ENCODE results near the gene DPM3.

Gene DPM3

DNA sequence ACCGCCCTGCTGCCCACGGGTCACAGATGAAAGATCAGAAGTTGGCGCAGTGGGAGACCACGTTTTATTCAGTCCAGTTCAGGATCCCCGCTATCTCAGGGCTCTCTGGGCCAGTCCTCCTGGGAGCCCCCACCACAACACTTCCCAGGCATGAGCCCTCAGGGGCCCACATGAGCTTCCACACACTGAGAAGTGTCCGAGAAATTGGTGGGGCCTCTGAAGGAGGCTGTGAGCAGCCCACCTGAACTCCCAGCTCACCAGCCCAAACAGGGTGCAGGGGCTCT lies 45.4 kb upstream of the DPM3 start:
- in situ Hi-C loops (cut with HindIII; ENCODE audit: low pct_ligation_motif_present, low sequenced_read_pairs): no loop called here
- no peak overlapping the region for H3K27ac ChIP-seq
- DNase-seq: no peak
- H3K36me3 ChIP-seq (replicated peaks): peaks cover under 1% of the 10 kb centered on the region
- TF ChIP-seq, protein P1, sequence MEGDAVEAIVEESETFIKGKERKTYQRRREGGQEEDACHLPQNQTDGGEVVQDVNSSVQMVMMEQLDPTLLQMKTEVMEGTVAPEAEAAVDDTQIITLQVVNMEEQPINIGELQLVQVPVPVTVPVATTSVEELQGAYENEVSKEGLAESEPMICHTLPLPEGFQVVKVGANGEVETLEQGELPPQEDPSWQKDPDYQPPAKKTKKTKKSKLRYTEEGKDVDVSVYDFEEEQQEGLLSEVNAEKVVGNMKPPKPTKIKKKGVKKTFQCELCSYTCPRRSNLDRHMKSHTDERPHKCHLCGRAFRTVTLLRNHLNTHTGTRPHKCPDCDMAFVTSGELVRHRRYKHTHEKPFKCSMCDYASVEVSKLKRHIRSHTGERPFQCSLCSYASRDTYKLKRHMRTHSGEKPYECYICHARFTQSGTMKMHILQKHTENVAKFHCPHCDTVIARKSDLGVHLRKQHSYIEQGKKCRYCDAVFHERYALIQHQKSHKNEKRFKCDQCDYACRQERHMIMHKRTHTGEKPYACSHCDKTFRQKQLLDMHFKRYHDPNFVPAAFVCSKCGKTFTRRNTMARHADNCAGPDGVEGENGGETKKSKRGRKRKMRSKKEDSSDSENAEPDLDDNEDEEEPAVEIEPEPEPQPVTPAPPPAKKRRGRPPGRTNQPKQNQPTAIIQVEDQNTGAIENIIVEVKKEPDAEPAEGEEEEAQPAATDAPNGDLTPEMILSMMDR (IDR thresholded peaks at IDR 0.05; ENCODE audit: low read depth, low read length, missing control alignments): no peak
- no peak overlapping the region for H3K4me3 ChIP-seq (ENCODE audit: low read depth, low read length)
- H3K27me3 ChIP-seq (replicated peaks): no peaks in the 10 kb centered on the region

DNA sequence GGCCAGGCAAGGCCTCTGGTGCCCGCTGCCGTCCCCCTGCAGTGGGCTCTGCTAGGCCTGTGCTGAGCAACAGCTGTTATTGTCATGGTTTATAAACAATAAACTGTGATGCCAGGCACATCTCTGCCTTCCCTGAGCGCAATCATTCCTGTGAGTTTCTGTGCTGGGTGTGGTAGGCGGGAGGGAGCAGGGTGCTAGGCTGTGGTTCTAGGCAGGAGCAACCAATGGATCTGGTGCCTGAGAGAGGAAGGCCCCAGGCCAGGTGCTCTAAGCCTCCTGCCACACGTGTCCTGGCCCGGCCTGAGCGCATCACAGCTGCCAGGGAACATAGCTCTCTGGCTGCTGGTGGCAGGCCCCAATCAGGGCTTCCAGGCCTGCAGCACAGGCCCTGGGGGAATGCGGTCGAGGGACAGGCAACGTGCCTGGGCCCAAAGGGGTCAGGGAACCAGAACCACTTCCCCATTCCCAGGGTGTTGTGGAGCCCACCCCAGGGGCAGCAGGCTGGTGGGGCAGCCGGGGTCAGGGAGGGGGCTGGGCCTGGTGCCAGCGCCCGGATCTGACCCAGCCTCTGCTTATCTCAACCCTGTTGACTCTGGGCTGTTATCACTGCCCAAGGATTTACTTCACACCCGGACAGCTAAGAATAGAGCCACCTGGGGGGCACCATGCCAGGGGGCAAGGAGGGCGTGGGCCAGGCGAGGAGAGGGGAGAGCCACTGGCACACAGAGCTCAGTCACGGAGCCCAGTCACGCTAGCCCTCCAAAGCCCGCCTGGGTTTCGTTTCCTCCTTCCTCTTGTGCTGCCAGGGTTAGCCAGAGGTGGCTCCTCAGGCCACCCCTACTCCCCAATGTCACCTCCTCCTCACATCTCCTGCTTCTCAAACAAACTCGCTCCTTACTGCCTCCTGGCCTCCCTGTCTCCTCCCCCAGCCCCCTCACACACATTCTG lies 44.8 kb upstream of the DPM3 start:
- in situ Hi-C loops (cut with HindIII; ENCODE audit: low pct_ligation_motif_present, low sequenced_read_pairs): no loop called here
- Histone ChIP-seq H3K27ac (no peak overlapping the region), H3K4me3 (ENCODE audit: low read depth, low read length) (no peak overlapping the region), H3K27me3 (replicated peaks) (no peaks in the 10 kb centered on the region), H3K36me3 (replicated peaks) (peaks cover 5% of the 10 kb centered on the region)
- TF ChIP-seq, protein P1 (IDR thresholded peaks at IDR 0.05; ENCODE audit: low read depth, low read length, missing control alignments): no peak
- no peak for DNase-seq

DNA sequence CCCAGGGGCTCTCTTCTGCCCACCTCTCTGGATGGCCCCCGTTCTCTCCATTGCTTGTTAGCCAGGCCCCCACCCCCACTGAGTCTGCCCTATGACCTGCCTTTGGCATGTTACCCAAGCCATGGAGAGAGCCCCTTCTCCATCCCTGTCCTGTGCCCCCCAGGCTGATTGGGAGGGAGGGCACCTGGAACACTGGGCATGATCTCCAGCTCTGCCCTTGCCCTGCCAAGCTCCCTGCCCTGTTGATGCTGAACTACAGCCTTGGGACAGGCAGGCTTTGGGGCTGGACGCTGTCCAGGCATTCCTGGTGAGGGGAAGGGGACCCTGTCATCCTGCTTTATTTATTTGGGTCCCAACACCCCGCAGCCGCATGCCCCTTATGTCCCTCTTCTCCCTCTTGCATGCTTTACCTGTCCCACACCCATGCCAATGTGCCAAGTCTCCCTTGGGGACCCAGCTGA lies 44.0 kb upstream of the DPM3 start:
- Histone ChIP-seq H3K4me3 (ENCODE audit: low read depth, low read length) (no peak overlapping the region), H3K27me3 (replicated peaks) (no peaks in the 10 kb centered on the region)
- DNase-seq: no peak

DNA sequence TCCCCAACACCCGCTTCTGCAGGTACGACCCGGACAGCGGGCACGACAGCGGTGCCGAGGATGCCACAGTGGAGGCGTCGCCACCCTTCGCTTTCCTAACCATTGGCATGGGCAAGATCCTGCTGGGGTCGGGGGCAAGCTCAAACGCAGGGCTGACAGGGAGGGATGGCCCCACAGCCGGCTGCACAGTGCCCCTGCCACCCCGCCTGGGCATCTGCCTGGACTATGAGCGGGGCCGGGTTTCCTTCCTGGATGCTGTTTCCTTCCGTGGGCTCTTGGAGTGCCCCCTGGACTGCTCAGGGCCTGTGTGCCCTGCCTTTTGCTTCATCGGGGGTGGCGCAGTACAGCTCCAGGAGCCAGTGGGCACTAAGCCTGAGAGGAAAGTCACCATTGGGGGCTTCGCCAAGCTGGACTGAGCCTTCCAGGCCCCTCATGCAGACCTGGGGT lies 43.5 kb upstream of the DPM3 start:
- TF ChIP-seq, protein P1 (IDR thresholded peaks at IDR 0.05; ENCODE audit: low read depth, low read length, missing control alignments): no peak
- Histone ChIP-seq H3K4me3 (ENCODE audit: low read depth, low read length) (no peak overlapping the region), H3K36me3 (replicated peaks) (peaks cover 16% of the 10 kb centered on the region), H3K27ac (no peak overlapping the region), H3K27me3 (replicated peaks) (no peaks in the 10 kb centered on the region)
- in situ Hi-C loops (cut with HindIII; ENCODE audit: low pct_ligation_motif_present, low sequenced_read_pairs): no loop called here
- no peak for DNase-seq

More for the DNA sequence above, 44.0 kb upstream of the DPM3 start:
- Histone ChIP-seq H3K36me3 (replicated peaks) (peaks cover 12% of the 10 kb centered on the region), H3K27ac (no peak overlapping the region)
- in situ Hi-C loops (cut with HindIII; ENCODE audit: low pct_ligation_motif_present, low sequenced_read_pairs): no loop called here
- TF ChIP-seq, protein P1 (IDR thresholded peaks at IDR 0.05; ENCODE audit: low read depth, low read length, missing control alignments): no peak

DNA sequence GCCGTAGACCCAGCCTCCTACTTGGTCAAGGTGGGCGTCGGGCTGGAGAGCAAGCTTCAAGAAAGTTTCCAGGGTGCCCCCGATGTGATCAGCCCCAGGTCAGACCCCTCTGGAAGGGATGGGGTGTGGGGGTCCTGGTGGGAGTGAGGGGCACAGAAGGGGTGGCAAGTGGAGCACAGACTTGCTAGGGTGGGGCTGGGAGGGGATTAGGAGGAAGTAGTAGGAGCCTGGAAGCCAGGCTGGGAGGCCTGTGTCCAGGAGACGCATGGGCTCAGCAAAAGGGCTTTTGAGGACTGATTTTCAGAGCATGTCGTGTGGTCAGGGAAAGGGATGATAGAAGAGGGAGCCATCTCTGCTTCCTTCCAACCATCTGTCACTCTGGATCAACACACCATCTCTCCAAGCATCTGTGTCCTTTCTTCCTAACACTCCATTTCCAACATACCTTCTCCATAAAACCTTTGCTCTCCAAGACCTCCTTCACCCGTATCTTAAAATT lies 41.8 kb upstream of the DPM3 start:
- TF ChIP-seq, protein P1 (IDR thresholded peaks at IDR 0.05; ENCODE audit: low read depth, low read length, missing control alignments): no peak
- H3K4me3 ChIP-seq (ENCODE audit: low read depth, low read length): no peak overlapping the region
- peaks cover 28% of the 10 kb centered on the region for H3K36me3 ChIP-seq (replicated peaks)
- in situ Hi-C loops (cut with HindIII; ENCODE audit: low pct_ligation_motif_present, low sequenced_read_pairs): no loop called here
- DNase-seq: no peak
- no peaks in the 10 kb centered on the region for H3K27me3 ChIP-seq (replicated peaks)
- no peak overlapping the region for H3K27ac ChIP-seq

All from brain microvascular endothelial cell (primary cell).